Measurements from ENCODE around the gene IDH2.

The IDH2 gene

GRCh38 chr15:90082140-90082715, 20.0 kb downstream of the IDH2 start:
- no peak for ATAC-seq
- TF ChIP-seq RARB (CRISPR knock-in tag; IDR thresholded peaks at IDR 0.05) (no peak), GLIS3 (CRISPR knock-in tag; IDR thresholded peaks at IDR 0.05) (no peak), ZNF565 (CRISPR knock-in tag; conservative IDR thresholded peaks at IDR 0.05; ENCODE audit: low read depth) (no peak), CREB5 (CRISPR knock-in tag; IDR thresholded peaks at IDR 0.05; ENCODE audit: low read depth) (no peak), ZFP3 (CRISPR knock-in tag; IDR thresholded peaks at IDR 0.05) (no peak), SNAI2 (CRISPR knock-in tag; IDR thresholded peaks at IDR 0.05) (no peak), ESRRG (CRISPR knock-in tag; IDR thresholded peaks at IDR 0.05) (no peak), ZNF70 (CRISPR knock-in tag; IDR thresholded peaks at IDR 0.05) (no peak), OSR1 (CRISPR knock-in tag; IDR thresholded peaks at IDR 0.05) (no peak), TOX (CRISPR knock-in tag; IDR thresholded peaks at IDR 0.05; ENCODE audit: borderline replicate concordance) (no peak), ZC3H10 (CRISPR knock-in tag; IDR thresholded peaks at IDR 0.05) (no peak), PATZ1 (CRISPR knock-in tag; IDR thresholded peaks at IDR 0.05; ENCODE audit: borderline replicate concordance) (no peak), ISL1 (CRISPR knock-in tag; IDR thresholded peaks at IDR 0.05) (no peak), POU6F1 (CRISPR knock-in tag; IDR thresholded peaks at IDR 0.05; ENCODE audit: borderline replicate concordance, low read depth) (no peak), BACH2 (CRISPR knock-in tag; IDR thresholded peaks at IDR 0.05; ENCODE audit: borderline replicate concordance) (no peak), PPARA (CRISPR knock-in tag; IDR thresholded peaks at IDR 0.05; ENCODE audit: borderline replicate concordance) (no peak), TSHZ2 (CRISPR knock-in tag; IDR thresholded peaks at IDR 0.05) (no peak), CSDC2 (CRISPR knock-in tag; IDR thresholded peaks at IDR 0.05) (no peak), TCF4 (CRISPR knock-in tag; IDR thresholded peaks at IDR 0.05; ENCODE audit: borderline replicate concordance) (no peak), ARNTL (CRISPR knock-in tag; IDR thresholded peaks at IDR 0.05; ENCODE audit: borderline replicate concordance, low read depth) (no peak)

- no peak for ATAC-seq
- TF ChIP-seq BACH2 (CRISPR knock-in tag; IDR thresholded peaks at IDR 0.05; ENCODE audit: borderline replicate concordance) (no peak), CSRNP3 (CRISPR knock-in tag; IDR thresholded peaks at IDR 0.05) (no peak), OSR1 (CRISPR knock-in tag; IDR thresholded peaks at IDR 0.05) (no peak), ZNF565 (CRISPR knock-in tag; conservative IDR thresholded peaks at IDR 0.05; ENCODE audit: low read depth) (no peak), ESRRG (CRISPR knock-in tag; IDR thresholded peaks at IDR 0.05) (no peak), TSHZ2 (CRISPR knock-in tag; IDR thresholded peaks at IDR 0.05) (no peak), TOX (CRISPR knock-in tag; IDR thresholded peaks at IDR 0.05; ENCODE audit: borderline replicate concordance) (no peak), GLIS3 (CRISPR knock-in tag; IDR thresholded peaks at IDR 0.05) (no peak), SNAI2 (CRISPR knock-in tag; IDR thresholded peaks at IDR 0.05) (no peak), POU6F1 (CRISPR knock-in tag; IDR thresholded peaks at IDR 0.05; ENCODE audit: borderline replicate concordance, low read depth) (no peak), ZFP30 (CRISPR knock-in tag; IDR thresholded peaks at IDR 0.05) (no peak), ISL1 (CRISPR knock-in tag; IDR thresholded peaks at IDR 0.05) (no peak), TCF4 (CRISPR knock-in tag; IDR thresholded peaks at IDR 0.05; ENCODE audit: borderline replicate concordance) (no peak), ZNF8 (CRISPR knock-in tag; IDR thresholded peaks at IDR 0.05) (no peak), ZC3H10 (CRISPR knock-in tag; IDR thresholded peaks at IDR 0.05) (no peak), ARNTL (CRISPR knock-in tag; IDR thresholded peaks at IDR 0.05; ENCODE audit: borderline replicate concordance, low read depth) (no peak)
These were observed 21.4 kb downstream of the IDH2 start for GRCh38 chr15:90080818-90081393.
